NCI-H2227 treated with DMSO at 0.1 percent for 48 hours (cell line): ENCODE measurements around the gene COL20A1.

Experiments
- DNase-seq: peaks from one replicate; lab custom pipeline; 2025; lab: John Stamatoyannopoulos, UW

COL20A1 gene

GRCh38 chr20:63309261-63310071 is 16.5 kb downstream of the COL20A1 start:
- DNase-seq = peak; percentile 50

GRCh38 chr20:63310265-63310991 is 17.4 kb downstream of the COL20A1 start:
- no peak for DNase-seq

- DNase-seq = no peak
Observed at GRCh38 chr20:63311186-63311832, 18.3 kb downstream of the COL20A1 start.

GRCh38 chr20:63311833-63312243 is 18.9 kb downstream of the COL20A1 start:
- DNase-seq = no peak

- no peak for DNase-seq
Observed at GRCh38 chr20:63312273-63312672, 19.3 kb downstream of the COL20A1 start.

- no peak for DNase-seq
Observed at GRCh38 chr20:63312690-63313348, 19.8 kb downstream of the COL20A1 start.

- DNase-seq = no peak
Observed at GRCh38 chr20:63313349-63314014, 20.5 kb downstream of the COL20A1 start.

GRCh38 chr20:63314015-63314471 is 21.1 kb downstream of the COL20A1 start:
- DNase-seq = no peak

- no peak for DNase-seq
Observed at GRCh38 chr20:63314566-63315239, 21.7 kb downstream of the COL20A1 start.

- no peak for DNase-seq
Observed at GRCh38 chr20:63315240-63315689, 22.3 kb downstream of the COL20A1 start.

GRCh38 chr20:63315731-63316491 is 22.9 kb downstream of the COL20A1 start:
- no peak for DNase-seq

GRCh38 chr20:63316502-63316921 is 23.5 kb downstream of the COL20A1 start:
- no peak for DNase-seq

GRCh38 chr20:63317061-63317460 is 24.1 kb downstream of the COL20A1 start:
- no peak for DNase-seq

GRCh38 chr20:63317601-63318291 is 24.8 kb downstream of the COL20A1 start:
- no peak for DNase-seq

- no peak for DNase-seq
Observed at GRCh38 chr20:63318391-63319163, 25.6 kb downstream of the COL20A1 start.

GRCh38 chr20:63319164-63320040 is 26.4 kb downstream of the COL20A1 start:
- no peak for DNase-seq

- DNase-seq = no peak
Observed at GRCh38 chr20:63320041-63320511, 27.1 kb downstream of the COL20A1 start.
